ENCODE data around the gene SNAI1. TPM values are rescaled to one million over a fixed set of nuclear protein-coding genes. Genes with fewer than 3 reads are reported as not detected.

SNAI1 gene
- total RNA-seq, 4 donors from 2014 or later = 0.56 to 4.1 (median 1.4) TPM

DNA sequence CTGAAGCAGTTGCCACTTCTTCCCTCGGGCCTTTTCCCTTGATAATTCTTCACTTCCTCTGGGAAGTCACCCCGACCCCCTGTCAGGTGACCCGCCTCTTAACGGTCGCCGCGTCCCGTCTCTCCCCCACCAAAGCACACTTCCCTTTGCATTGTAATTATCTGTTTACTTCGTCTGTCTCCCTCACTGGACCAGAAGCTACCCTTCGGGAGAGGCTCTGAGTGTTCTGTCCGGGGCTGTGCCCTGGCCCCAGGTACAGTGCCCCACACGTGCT is 771 bp upstream of the SNAI1 start:
- H3K4me3 ChIP-seq = peak overlapping the region; percentile 48
- no peak for TF ChIP-seq POLR2AphosphoS5 (IDR thresholded peaks at IDR 0.05)
- TF ChIP-seq POLR2A (IDR thresholded peaks at IDR 0.05) = no peak
- no peak for TF ChIP-seq EP300 (IDR thresholded peaks at IDR 0.05)
- TF ChIP-seq, protein P1, sequence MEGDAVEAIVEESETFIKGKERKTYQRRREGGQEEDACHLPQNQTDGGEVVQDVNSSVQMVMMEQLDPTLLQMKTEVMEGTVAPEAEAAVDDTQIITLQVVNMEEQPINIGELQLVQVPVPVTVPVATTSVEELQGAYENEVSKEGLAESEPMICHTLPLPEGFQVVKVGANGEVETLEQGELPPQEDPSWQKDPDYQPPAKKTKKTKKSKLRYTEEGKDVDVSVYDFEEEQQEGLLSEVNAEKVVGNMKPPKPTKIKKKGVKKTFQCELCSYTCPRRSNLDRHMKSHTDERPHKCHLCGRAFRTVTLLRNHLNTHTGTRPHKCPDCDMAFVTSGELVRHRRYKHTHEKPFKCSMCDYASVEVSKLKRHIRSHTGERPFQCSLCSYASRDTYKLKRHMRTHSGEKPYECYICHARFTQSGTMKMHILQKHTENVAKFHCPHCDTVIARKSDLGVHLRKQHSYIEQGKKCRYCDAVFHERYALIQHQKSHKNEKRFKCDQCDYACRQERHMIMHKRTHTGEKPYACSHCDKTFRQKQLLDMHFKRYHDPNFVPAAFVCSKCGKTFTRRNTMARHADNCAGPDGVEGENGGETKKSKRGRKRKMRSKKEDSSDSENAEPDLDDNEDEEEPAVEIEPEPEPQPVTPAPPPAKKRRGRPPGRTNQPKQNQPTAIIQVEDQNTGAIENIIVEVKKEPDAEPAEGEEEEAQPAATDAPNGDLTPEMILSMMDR (IDR thresholded peaks at IDR 0.05) = no peak
- no peak overlapping the region for H3K27ac ChIP-seq
- no peak for DNase-seq (ENCODE audit: low spot score in 2 of 2)
- no peaks in the 10 kb centered on the region for H3K36me3 ChIP-seq
- 44% methylated on average over 9 of the region's 12 CpGs for WGBS
- no peaks in the 10 kb centered on the region for H3K9me3 ChIP-seq
- H3K4me1 ChIP-seq = peaks cover 51% of the 10 kb centered on the region
- no peaks in the 10 kb centered on the region for H3K27me3 ChIP-seq

DNA sequence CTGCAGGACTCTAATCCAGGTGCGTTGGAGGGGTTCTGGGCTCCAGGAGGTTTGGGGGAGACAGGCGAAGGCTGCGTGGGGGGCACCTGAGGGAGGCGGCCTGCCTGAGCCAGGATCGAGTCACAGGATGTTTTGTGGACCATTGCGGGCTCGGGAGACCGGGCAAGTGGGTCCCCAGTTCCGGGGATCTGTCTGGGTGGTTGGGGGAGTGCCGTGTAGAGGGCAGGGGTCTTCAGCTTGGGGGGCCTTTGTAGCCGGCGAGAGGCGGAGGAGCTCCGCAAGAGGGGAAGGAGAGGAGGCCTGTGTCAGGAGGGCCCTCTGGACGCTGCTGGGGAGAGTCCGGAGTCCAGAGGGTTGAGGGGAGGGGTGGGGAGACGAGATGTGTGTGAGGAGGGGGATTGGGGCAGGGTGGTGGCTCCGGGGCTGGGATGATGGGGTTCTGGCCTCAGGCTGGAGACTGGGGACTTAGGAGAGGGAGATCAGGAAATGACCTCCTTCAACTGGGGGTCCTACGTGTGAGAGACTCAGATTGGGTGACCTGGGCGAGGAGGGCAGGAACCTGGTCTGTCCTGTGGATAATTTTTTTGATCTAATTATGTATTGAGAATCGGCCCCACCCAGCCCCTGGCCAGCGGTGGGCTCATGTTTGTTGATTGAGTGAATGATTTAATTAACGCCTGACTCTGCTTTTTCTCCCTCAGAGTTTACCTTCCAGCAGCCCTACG is 505 bp downstream of the SNAI1 start:
- Histone ChIP-seq H3K9me3 (no peaks in the 10 kb centered on the region), H3K4me1 (peaks cover 53% of the 10 kb centered on the region), H3K36me3 (no peaks in the 10 kb centered on the region), H3K27ac (peak overlapping the region; percentile 59), H3K4me3 (peak overlapping the region; percentile 48), H3K27me3 (no peaks in the 10 kb centered on the region)
- DNase-seq (ENCODE audit: low spot score in 2 of 2) = no peak
- TF ChIP-seq, protein P1 (IDR thresholded peaks at IDR 0.05) = no peak
- TF ChIP-seq POLR2AphosphoS5 (IDR thresholded peaks at IDR 0.05) (no peak), POLR2A (IDR thresholded peaks at IDR 0.05) (no peak), EP300 (IDR thresholded peaks at IDR 0.05) (no peak)
- WGBS = 49% methylated on average over 20 of the region's 24 CpGs

DNA sequence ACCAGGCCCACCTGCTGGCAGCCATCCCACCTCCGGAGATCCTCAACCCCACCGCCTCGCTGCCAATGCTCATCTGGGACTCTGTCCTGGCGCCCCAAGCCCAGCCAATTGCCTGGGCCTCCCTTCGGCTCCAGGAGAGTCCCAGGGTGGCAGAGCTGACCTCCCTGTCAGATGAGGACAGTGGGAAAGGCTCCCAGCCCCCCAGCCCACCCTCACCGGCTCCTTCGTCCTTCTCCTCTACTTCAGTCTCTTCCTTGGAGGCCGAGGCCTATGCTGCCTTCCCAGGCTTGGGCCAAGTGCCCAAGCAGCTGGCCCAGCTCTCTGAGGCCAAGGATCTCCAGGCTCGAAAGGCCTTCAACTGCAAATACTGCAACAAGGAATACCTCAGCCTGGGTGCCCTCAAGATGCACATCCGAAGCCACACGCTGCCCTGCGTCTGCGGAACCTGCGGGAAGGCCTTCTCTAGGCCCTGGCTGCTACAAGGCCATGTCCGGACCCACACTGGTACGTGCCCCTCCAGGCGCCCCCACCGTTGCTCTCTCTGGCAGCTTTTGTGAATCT is 1.1 kb downstream of the SNAI1 start:
- Histone ChIP-seq H3K4me3 (peak overlapping the region; percentile 48), H3K4me1 (peaks cover 56% of the 10 kb centered on the region), H3K36me3 (no peaks in the 10 kb centered on the region), H3K27ac (peak overlapping the region; percentile 59), H3K27me3 (no peaks in the 10 kb centered on the region), H3K9me3 (no peaks in the 10 kb centered on the region)
- DNase-seq (ENCODE audit: low spot score in 2 of 2) = no peak
- WGBS = 72% methylated on average over 18 of the region's 18 CpGs
- no peak for TF ChIP-seq POLR2A (IDR thresholded peaks at IDR 0.05)
- TF ChIP-seq, protein P1 (IDR thresholded peaks at IDR 0.05) = no peak
- TF ChIP-seq EP300 (IDR thresholded peaks at IDR 0.05) = no peak
- TF ChIP-seq POLR2AphosphoS5 (IDR thresholded peaks at IDR 0.05) = no peak

DNA sequence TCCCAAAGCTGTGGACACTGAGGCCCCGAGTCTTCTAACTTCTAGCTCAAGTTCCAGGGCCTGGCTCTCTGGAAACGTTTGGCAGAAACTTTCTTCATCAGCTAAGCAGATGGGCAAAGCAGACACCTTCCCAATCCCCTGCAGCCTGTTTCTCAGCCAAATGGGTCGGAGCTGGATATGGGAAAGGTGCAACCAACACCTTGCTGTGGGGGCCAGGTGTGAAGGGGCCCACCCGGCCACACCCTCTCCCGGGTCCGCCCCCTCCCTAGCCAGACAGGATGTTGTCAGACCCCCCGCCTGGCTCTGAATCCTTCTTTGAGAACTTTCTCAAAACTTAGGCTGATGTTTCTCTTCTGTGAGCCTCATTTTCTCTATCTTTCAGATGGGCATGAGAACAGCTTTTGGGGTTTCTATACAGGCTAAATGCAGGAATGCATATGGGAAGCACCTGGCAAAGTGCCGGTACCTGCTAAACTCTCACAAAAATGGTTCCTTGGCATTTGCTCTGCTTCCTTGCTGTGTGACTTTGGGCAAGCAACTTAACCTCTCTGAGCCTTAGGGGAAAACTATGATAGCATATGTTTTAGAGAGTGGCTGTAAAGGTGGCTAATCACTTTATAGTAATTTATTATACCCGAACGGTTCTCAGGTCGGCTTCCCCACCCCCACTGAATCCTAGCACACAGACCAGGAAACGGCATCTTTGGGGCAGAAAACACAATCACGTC is 1.8 kb downstream of the SNAI1 start:
- Histone ChIP-seq H3K27me3 (no peaks in the 10 kb centered on the region), H3K4me3 (peak overlapping the region; percentile 48), H3K27ac (peak overlapping the region; percentile 12), H3K4me1 (peaks cover 56% of the 10 kb centered on the region), H3K9me3 (no peaks in the 10 kb centered on the region), H3K36me3 (no peaks in the 10 kb centered on the region)
- DNase-seq (ENCODE audit: low spot score in 2 of 2) = no peak
- TF ChIP-seq, protein P1 (IDR thresholded peaks at IDR 0.05) = no peak
- no peak for TF ChIP-seq POLR2A (IDR thresholded peaks at IDR 0.05)
- TF ChIP-seq POLR2AphosphoS5 (IDR thresholded peaks at IDR 0.05) = no peak
- TF ChIP-seq EP300 (IDR thresholded peaks at IDR 0.05) = no peak
- WGBS = 76% methylated on average over 9 of the region's 13 CpGs

DNA sequence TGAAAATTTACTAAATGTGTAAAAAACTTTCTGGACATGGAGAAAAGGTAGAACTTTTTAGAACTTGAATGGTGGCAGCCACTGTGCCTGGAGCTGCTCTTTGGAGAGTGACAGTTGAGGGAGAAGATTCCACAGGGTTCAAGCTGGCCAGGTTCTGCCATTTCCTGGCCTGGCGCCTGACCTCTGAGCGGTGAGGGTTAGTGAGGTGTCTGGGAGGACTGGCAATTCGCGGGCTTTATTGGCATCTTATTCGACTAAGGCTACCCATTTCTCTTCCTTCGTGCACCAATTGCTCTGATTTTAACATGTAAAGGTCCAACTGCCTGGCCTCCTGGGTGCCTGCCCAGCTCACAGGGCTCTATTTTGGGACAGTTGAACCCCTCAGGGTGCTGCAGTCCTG is 2.4 kb downstream of the SNAI1 start:
- H3K27ac ChIP-seq = no peak overlapping the region
- H3K27me3 ChIP-seq = no peaks in the 10 kb centered on the region
- peak overlapping the region; percentile 48 for H3K4me3 ChIP-seq
- no peaks in the 10 kb centered on the region for H3K36me3 ChIP-seq
- H3K4me1 ChIP-seq = peaks cover 60% of the 10 kb centered on the region
- no peak for TF ChIP-seq POLR2AphosphoS5 (IDR thresholded peaks at IDR 0.05)
- no peak for TF ChIP-seq EP300 (IDR thresholded peaks at IDR 0.05)
- no peak for TF ChIP-seq POLR2A (IDR thresholded peaks at IDR 0.05)
- TF ChIP-seq, protein P1 (IDR thresholded peaks at IDR 0.05) = no peak
- no peak for DNase-seq (ENCODE audit: low spot score in 2 of 2)
- H3K9me3 ChIP-seq = no peaks in the 10 kb centered on the region
- WGBS = 40% methylated on average over 6 of the region's 6 CpGs

Measured in suprapubic skin (tissue), 4 donors.